ENCODE results near the gene PGBD2. TPM values are rescaled to one million over a fixed set of nuclear protein-coding genes. Genes with fewer than 3 reads are reported as not detected.

PGBD2 gene
- 1 to 10 TPM; 3.6 to 4.4 TPM for total RNA-seq

- peak within 1 kb of the TSS; percentile 97 for H3K27ac Mint-ChIP-seq
- no peaks in the 10 kb centered on the region for H3K9me3 Mint-ChIP-seq
- peaks cover 19% of the 10 kb centered on the region for H3K4me1 Mint-ChIP-seq
Measured at GRCh38 chr1:248906009-248906752, at the start of gene PGBD2. PGBD2 (plus strand) TSS chr1:248906235; CDS start chr1:248913863, 7,628 bp downstream.

GRCh38 chr1:248857201-248857600 lies 48.8 kb upstream of the PGBD2 start:
- peaks cover 36% of the 10 kb centered on the region for H3K36me3 Mint-ChIP-seq
- H3K27me3 Mint-ChIP-seq = no peaks in the 10 kb centered on the region
- H3K27ac Mint-ChIP-seq = peak overlapping the region; percentile 97
- peaks cover 46% of the 10 kb centered on the region for H3K4me1 Mint-ChIP-seq
- no peaks in the 10 kb centered on the region for H3K9me3 Mint-ChIP-seq
- peak overlapping the region; percentile 95 for H3K4me3 Mint-ChIP-seq
- DNase-seq = no peak

More at GRCh38 chr1:248906009-248906752, at the start of gene PGBD2:
- peak within 1 kb of the TSS; percentile 96 for H3K4me3 Mint-ChIP-seq
- no peaks in the 10 kb centered on the region for H3K27me3 Mint-ChIP-seq
- H3K36me3 Mint-ChIP-seq = peaks cover 1% of the 10 kb centered on the region
- peak; percentile 97 for DNase-seq

- H3K36me3 Mint-ChIP-seq = peaks cover 36% of the 10 kb centered on the region
- H3K4me3 Mint-ChIP-seq = peak overlapping the region; percentile 95
- H3K4me1 Mint-ChIP-seq = peaks cover 50% of the 10 kb centered on the region
- H3K9me3 Mint-ChIP-seq = no peaks in the 10 kb centered on the region
- DNase-seq = no peak
- peak overlapping the region; percentile 97 for H3K27ac Mint-ChIP-seq
- no peaks in the 10 kb centered on the region for H3K27me3 Mint-ChIP-seq
Measured at GRCh38 chr1:248857749-248858095, 48.3 kb upstream of the PGBD2 start.

- Mint-ChIP-seq H3K9me3 (no peaks in the 10 kb centered on the region), H3K27ac (peak overlapping the region; percentile 97), H3K4me3 (peak overlapping the region; percentile 95), H3K36me3 (peaks cover 36% of the 10 kb centered on the region), H3K27me3 (no peaks in the 10 kb centered on the region), H3K4me1 (peaks cover 52% of the 10 kb centered on the region)
- DNase-seq = peak; percentile 50
Measured at GRCh38 chr1:248858096-248858890, 47.7 kb upstream of the PGBD2 start.

GRCh38 chr1:248858891-248859889 lies 46.8 kb upstream of the PGBD2 start, which contains the start of gene ZNF692:
ZNF692 (minus strand) TSS chr1:248859085; CDS start chr1:248858309, 776 bp downstream.
- Mint-ChIP-seq H3K9me3 (no peaks in the 10 kb centered on the region), H3K4me3 (peak within 1 kb of the TSS; percentile 95), H3K27me3 (no peaks in the 10 kb centered on the region), H3K36me3 (peaks cover 31% of the 10 kb centered on the region), H3K27ac (peak within 1 kb of the TSS; percentile 97), H3K4me1 (peaks cover 52% of the 10 kb centered on the region)
- peak; percentile 97 for DNase-seq

GRCh38 chr1:248860007-248860406 lies 46.0 kb upstream of the PGBD2 start:
- peak overlapping the region; percentile 95 for H3K4me3 Mint-ChIP-seq
- H3K36me3 Mint-ChIP-seq = peaks cover 24% of the 10 kb centered on the region
- peaks cover 44% of the 10 kb centered on the region for H3K4me1 Mint-ChIP-seq
- no peaks in the 10 kb centered on the region for H3K9me3 Mint-ChIP-seq
- no peaks in the 10 kb centered on the region for H3K27me3 Mint-ChIP-seq
- peak overlapping the region; percentile 97 for H3K27ac Mint-ChIP-seq
- DNase-seq = no peak

- Mint-ChIP-seq H3K4me3 (no peak overlapping the region), H3K4me1 (peaks cover 28% of the 10 kb centered on the region), H3K9me3 (no peaks in the 10 kb centered on the region), H3K27ac (no peak overlapping the region), H3K36me3 (peaks cover 11% of the 10 kb centered on the region), H3K27me3 (no peaks in the 10 kb centered on the region)
- no peak for DNase-seq
Measured at GRCh38 chr1:248861616-248862015, 44.4 kb upstream of the PGBD2 start.

GRCh38 chr1:248862695-248862997 lies 43.4 kb upstream of the PGBD2 start:
- Mint-ChIP-seq H3K27ac (peak overlapping the region; percentile 81), H3K4me3 (peak overlapping the region; percentile 84), H3K36me3 (peaks cover 7% of the 10 kb centered on the region), H3K27me3 (no peaks in the 10 kb centered on the region), H3K4me1 (peaks cover 25% of the 10 kb centered on the region), H3K9me3 (no peaks in the 10 kb centered on the region)
- DNase-seq = no peak

GRCh38 chr1:248862998-248863881 lies 42.8 kb upstream of the PGBD2 start:
- Mint-ChIP-seq H3K4me1 (peaks cover 25% of the 10 kb centered on the region), H3K9me3 (no peaks in the 10 kb centered on the region), H3K27ac (peak overlapping the region; percentile 81), H3K36me3 (peaks cover 5% of the 10 kb centered on the region), H3K27me3 (no peaks in the 10 kb centered on the region), H3K4me3 (peak overlapping the region; percentile 84)
- peak; percentile 84 for DNase-seq

GRCh38 chr1:248871837-248872401 lies 34.1 kb upstream of the PGBD2 start:
- H3K4me1 Mint-ChIP-seq = peaks cover 24% of the 10 kb centered on the region
- H3K9me3 Mint-ChIP-seq = peaks cover 3% of the 10 kb centered on the region
- H3K36me3 Mint-ChIP-seq = peaks cover 8% of the 10 kb centered on the region
- H3K27ac Mint-ChIP-seq = peak overlapping the region; percentile 66
- peak overlapping the region; percentile 90 for H3K4me3 Mint-ChIP-seq
- H3K27me3 Mint-ChIP-seq = peaks cover 11% of the 10 kb centered on the region
- no peak for DNase-seq

GRCh38 chr1:248872752-248873408 lies 33.2 kb upstream of the PGBD2 start:
- Mint-ChIP-seq H3K27me3 (peaks cover 11% of the 10 kb centered on the region), H3K4me3 (peak overlapping the region; percentile 90), H3K27ac (peak overlapping the region; percentile 94), H3K36me3 (peaks cover 8% of the 10 kb centered on the region), H3K9me3 (peaks cover 3% of the 10 kb centered on the region), H3K4me1 (peaks cover 24% of the 10 kb centered on the region)
- peak; percentile 60 for DNase-seq

- Mint-ChIP-seq H3K9me3 (peaks cover 3% of the 10 kb centered on the region), H3K27me3 (peaks cover 11% of the 10 kb centered on the region), H3K27ac (peak overlapping the region; percentile 94), H3K4me1 (peaks cover 24% of the 10 kb centered on the region), H3K36me3 (peaks cover 8% of the 10 kb centered on the region), H3K4me3 (peak overlapping the region; percentile 90)
- DNase-seq = peak; percentile 94
Measured at GRCh38 chr1:248873409-248873992, 32.5 kb upstream of the PGBD2 start.
